ENCODE measurements around the gene DAPL1.

GRCh38 chr2:158776231-158776630, 18.9 kb upstream of the DAPL1 start:
- TF ChIP-seq CTCF (IDR thresholded peaks at IDR 0.05) (no peak), POLR2A (IDR thresholded peaks at IDR 0.05) (no peak)
